Measurements from ENCODE around the gene CFAP77.

CFAP77 gene

DNA sequence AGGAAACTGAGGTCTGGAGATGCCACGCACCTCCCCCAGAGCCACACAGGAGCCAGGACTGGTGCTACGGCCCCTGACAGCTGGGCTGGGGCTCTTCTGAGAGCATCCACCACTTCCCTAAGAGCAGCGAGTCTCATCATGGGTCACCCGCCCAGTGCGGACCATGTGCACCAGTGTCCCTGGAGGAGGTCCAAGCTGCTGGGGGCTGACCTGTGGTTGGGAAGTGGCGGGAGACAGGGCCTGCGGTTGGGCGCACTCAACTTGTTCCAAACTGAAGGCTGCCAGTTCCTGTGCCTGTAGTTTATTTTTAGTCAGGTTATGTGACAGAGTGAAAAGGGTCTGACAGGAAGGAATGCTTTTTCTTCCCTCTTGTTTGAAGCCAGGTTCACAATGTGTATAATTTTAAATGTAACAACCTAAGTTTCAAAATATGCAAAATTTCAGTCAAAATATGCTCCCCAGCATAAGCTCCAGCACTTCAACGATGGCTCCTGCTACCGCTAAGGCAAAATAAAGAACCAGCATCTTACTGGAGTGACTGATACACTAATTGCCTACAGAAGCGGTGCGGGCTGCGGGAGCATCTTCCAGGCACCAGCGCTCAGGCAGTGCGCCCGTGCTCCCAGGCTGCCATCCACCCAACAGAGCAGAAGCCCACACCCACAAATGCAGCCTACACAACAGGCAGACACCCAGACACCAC lies 187.2 kb downstream of the CFAP77 start:
- DNase-seq (ENCODE audit: low read depth): no peak

DNA sequence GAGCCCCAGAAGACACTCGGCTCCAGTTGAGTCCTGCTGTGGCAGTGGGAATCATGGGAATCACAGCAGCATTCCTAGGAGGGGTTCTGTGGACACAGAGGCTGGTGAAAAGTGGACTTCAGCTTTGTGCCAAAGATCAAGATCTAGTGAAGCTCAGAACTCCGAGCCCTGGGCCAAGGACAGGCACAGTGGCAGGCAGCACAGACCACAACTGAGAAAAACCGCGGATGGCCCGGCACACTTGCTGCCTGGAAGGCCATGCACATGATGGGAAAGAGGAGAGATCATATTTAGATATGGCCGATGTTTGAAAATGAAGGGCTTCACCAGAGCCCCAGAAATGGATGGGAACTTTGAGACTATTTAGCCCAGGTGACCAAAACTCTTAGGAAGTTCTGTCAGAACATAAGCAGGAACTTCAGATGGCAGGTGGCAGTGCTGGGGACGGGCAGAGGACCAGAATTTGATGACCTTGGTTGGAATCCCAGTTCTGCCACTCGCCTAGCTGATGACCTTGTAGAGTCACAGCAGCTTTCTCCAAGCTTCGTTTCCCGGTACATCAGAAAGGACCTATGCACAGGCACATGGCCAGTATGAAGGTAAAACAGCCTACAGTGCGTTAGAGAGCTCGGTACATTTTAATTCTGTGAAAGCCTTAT lies 190.4 kb downstream of the CFAP77 start:
- no peak for DNase-seq (ENCODE audit: low read depth)

DNA sequence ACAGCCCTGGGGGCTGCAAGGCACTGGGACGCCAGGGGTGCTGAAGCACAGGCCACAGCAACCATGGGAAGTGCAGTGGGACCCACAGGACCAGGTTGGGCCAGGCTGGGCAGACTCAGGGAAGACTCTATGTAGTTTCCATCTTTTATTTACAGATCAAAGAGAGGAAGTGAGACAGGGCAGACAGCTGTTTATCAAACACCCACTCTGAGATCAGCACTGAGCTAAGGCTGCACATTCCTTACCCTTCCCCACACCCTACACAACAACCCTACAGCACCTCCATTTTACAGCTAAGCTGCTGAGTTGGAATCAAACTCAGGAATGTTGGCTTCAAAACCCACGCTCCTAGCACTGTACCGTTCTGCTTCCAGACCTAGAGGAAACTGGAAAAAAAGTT lies 192.2 kb downstream of the CFAP77 start:
- no peak for DNase-seq (ENCODE audit: low read depth)

DNA sequence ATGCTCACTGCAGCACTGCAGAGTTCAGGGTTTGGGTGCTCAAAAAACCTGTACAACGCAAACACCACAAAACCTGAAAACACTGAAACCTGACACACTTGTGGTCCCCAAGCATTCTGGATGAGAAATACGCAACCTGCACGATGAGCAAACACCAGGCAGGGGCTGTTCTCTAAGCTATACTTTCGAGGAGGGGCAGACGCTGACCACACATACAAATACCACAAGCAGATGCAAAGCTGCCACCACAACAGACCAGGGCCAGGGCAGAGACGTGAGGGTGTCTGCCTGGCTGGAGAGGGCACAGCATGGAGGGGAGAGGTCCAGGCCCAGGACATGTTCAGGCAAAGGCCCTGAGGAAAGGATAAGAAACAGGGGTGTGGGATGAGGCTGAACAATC lies 195.4 kb downstream of the CFAP77 start:
- no peak for DNase-seq (ENCODE audit: low read depth)

DNA sequence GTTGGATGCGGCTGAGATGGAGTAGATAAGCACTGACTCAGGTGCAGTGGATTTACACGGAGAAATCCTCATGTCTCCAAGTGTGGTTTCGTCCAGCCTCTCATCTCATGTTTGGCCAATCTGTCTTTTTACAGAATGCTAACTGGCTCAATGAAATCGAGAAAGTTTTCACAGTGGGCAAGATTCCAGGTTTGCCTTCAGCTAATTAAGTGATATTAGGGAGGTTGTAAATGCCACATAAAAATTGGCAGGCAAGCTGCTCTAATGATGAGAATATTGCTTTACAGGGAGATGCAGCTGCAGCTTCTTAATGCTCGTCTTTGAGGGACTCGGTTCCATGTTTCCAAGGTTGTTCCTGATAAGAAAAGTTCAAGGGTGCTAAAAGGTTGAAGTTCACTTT lies 196.1 kb downstream of the CFAP77 start:
- DNase-seq (ENCODE audit: low read depth): no peak

DNA sequence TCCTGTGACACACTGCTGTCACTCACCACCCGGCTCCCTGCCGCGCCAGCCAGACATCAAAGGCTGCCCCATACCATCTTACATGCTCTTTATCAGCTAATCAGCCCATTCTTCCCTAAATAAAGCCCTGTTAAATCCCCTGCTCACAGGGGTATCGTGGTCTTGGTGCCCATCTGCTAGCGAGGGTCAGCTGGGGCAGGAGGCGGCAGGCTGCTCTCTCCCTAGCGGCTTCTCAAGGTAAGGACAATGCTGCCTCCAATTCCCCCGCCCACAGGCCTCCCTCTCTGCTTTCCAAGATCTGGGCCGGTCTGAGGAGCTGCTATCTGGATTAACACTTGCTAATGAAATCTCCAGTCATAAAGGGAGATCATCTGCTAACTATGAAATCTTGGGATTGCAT lies 199.2 kb downstream of the CFAP77 start:
- DNase-seq (ENCODE audit: low read depth): no peak

DNA sequence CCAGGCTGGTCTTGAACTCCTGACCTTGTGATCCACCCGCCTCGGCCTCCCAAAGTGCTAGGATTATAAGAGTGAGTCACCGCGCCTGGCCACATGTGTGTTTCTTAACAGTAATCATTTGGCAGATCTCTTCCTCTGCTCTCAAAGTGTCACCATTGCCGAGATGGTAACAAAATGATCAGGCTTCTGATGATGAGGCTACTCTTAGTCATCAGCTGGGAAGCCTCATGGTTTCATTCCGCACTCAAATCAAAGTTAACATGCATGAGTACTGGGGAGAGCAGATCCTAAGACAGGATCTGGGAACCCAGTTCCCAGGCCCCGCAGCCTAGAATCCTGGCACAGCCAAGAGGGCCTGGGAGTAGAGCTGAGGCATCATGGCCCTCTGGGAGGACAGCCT lies 199.8 kb downstream of the CFAP77 start:
- no peak for DNase-seq (ENCODE audit: low read depth)

DNA sequence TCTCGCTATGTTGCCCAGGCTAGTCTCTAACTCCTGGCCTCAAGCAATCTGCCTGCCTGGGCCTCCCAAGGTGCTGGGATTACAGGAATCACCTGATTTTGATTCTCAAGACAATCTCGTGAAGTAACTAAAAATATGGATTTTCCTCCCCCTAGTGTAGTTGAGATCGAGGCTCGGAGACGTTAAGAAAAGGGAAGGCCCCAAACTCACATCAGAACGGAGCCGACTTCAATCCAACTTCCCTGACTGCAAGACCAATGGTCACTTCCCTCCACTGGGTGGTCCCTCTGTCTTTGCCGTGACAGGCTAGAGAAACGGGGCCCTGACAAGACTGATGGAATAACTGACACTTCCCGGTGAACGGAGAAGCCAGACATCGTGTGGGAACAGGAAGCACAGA lies 200.7 kb downstream of the CFAP77 start:
- no peak for DNase-seq (ENCODE audit: low read depth)

DNA sequence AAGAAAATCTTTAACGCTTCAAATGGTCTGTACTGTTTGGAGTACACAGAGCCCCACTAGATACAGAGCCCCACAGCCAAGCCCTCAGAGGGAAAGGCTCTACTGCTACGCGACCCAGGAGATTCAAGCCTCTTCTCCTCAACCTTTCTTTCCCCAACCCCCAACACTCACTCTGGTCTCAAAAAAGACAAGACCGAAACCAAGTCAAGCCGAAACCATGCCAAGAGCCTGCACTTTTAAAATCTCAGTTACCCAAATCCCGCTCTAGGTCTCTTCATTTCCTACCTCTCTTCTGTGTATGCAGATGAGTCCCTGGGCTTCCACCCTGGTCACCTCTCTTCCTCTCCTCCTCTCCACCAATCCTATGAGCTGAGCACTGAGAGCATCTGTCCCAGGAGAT lies 204.3 kb downstream of the CFAP77 start:
- DNase-seq (ENCODE audit: low read depth): no peak

DNA sequence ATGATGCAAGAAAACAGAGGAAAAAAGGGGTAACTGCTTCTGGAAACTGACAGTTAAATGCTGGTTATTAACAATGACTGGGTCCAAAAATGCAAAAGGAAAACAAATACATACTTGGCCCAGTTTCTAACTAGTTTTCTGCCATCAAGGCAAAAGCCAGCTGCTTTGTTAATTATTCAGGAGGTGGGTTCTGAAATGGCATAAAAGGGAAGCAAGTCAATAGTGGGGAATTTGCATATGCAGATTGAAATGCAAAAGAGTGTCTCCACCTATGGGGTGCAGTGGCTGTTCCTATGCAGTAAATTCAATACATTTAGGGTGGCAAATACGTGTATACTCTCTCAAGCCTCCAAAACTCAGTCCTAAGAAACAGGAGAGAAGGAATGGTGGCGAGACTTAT lies 205.8 kb downstream of the CFAP77 start:
- no peak for DNase-seq (ENCODE audit: low read depth)

DNA sequence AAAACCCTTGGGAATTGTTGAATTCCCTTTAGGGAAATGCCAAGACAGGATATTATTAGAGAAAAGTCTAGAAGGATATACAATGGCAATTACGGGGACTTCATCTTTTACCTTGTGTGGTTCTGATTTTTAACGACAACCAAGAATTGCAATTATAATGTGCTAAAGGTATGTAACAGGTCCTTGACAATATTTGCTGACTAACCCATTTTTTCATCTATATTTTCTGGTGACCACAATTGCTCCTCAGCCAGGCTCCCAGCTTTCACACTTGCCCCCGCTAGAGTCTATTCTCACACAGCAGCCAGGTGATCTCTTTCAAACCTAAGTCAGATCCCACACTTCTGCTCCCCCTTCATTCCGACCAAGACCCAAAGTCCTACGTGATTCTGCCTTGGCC lies 206.7 kb downstream of the CFAP77 start:
- no peak for DNase-seq (ENCODE audit: low read depth)

DNA sequence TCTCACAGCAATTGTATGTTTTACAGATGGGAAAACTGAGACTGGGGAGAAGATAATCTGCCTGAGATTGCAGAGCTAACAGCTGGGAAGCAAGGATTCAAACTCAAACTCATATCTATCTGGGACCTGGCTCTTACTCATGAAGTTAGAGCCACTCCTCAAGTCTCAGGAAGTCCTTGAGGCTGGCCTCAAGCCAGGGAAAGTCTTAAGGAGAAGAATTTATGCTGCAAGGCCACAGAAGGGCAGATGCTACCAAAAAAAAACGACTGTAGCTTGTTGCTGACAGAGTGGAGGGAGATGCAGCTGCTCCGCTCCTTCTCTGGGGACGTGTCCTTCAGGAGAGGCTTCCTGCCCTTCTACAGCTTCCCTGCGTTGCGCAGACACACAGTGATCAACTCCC lies 212.1 kb downstream of the CFAP77 start:
- no peak for DNase-seq (ENCODE audit: low read depth)
